PC-9 (cell line): ENCODE results near the gene NFATC4.

Experiments
- CTCF ChIP-seq: fragments of 200-600 bp; sonication (generic); conservative IDR thresholded peaks from 2 replicates; pipeline ENCODE4 v1.6.1; 2017; ENCODE audit warnings: mixed run types, antibody characterized with exemption, mild to moderate bottlenecking, moderate library complexity
- EZH2 ChIP-seq: fragments of 200-600 bp; sonication (generic); IDR thresholded peaks from 2 replicates; pipeline ENCODE4 v1.8.0; 2017; ENCODE audit warnings: antibody characterized with exemption, low read depth

- TF ChIP-seq CTCF = peak; percentile 45; the same call in 1 of the 2 replicates
- no peak for TF ChIP-seq EZH2
These were observed 35.6 kb upstream of the NFATC4 start for GRCh38 chr14:24332268-24332993.
